HG03159 (cell line): ENCODE results near the gene ALPL.

Source experiments
- ATAC-seq: cut with Tn5 transposase; IDR thresholded peaks from one replicate; pipeline ENCODE4 v1.9.1; 2021; ENCODE audit warnings: mild to moderate bottlenecking, moderate library complexity; ENCODE audit not compliant: unreplicated experiment

ALPL gene

DNA sequence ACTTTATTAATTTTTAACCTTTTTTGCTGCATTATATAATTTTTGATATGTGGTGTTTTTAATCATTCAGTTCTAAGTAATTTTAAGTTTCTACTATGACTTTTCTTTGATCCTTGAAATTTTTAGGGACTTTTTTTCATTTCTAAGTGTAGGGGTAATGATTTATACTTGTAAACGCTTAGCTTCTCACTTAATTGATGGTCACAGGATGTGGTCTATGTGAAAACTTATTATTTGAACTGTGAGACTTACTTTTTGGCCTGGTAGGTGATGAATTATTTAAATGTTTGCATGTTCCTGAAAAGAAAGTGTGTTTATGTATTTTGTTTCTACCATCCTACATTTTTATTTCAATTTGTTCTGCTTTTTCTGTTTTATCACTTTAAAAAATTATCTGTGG, 17.2 kb downstream of the ALPL start:
- no peak for ATAC-seq

GRCh38 chr1:21530368-21531016, 21.3 kb downstream of the ALPL start:
- no peak for ATAC-seq

DNA sequence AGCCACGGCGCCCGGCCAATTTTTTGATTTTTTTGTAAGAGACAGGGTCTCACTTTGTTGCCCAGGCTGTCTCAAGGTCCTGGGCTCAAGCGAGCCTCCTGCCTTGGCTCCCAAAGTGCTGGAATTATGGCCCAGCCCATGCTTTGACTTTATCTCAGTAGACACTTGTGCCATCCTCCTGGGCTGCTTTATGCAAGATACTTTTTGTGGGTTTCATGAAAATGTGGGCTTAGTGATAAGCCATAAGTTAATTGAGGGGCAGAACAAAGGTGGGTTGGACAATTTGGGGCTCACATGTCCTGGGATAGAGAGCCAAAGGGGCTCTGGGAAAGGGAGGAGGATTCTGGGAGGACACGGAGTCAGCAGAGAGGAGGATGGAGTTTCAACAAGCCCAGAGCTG, 22.0 kb downstream of the ALPL start:
- ATAC-seq = no peak

GRCh38 chr1:21532496-21532895, 23.3 kb downstream of the ALPL start:
- no peak for ATAC-seq

DNA sequence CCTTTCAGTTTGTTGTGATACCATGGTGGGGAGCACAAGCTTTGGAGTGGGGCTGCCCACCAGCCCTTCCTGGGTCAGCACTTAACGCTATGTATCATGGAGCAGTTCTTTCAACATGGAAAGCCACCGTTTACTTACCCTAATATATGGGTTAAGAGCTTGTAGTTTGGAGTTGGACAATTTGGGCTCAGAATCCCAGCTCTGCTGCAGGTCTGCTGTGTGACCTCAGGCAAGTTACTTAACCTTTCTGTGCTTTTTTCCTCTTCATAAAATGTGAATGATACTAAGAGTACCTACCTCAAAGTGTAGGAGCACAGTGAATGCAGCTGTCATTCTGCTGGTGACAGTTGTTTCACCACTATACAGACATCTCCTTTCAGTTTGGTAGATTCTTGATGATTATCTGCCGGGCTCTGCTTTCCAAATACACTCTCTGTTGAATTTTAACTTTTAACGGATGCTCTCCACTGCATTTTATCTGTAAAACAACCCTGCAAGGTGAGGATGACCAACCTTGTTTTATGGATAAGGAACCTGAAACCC, 23.8 kb downstream of the ALPL start:
- ATAC-seq = no peak

- ATAC-seq = no peak
Observed at GRCh38 chr1:21534146-21534545, 24.9 kb downstream of the ALPL start.

DNA sequence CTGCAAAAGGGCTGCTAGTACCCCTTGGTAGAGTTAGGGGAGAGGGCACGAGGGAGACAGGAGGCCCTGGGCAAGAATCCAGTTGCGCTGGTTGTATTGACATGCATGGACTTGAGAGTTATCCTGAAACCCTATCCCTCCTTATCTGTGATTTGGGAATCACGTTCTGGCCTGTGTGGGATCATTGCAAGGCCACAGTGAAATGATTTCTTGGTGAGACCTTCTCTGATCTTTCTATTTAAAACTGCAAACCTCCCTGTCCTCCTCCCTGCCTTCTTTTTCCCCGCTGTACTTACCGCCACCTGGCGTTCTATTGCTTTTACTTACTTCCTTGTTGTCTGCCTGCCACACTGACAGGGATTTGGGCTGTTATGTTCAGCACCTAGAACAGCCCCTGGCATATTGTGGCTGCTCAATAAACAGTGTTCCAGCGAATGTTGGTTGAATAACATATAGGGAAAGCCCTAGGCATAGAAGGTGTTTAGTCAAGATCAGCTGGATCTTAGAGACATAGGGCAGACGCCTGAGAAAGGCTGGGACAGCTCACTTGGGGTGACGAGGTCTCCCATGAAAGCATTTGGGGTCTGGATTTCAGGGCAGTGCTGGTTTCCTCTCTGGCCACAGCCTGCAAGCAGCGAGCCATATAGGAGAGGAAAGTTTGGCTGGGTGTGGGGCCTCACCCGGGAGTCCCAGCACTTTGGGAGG, 25.6 kb downstream of the ALPL start:
- ATAC-seq = no peak

GRCh38 chr1:21536218-21536617, 27.0 kb downstream of the ALPL start:
- no peak for ATAC-seq

DNA sequence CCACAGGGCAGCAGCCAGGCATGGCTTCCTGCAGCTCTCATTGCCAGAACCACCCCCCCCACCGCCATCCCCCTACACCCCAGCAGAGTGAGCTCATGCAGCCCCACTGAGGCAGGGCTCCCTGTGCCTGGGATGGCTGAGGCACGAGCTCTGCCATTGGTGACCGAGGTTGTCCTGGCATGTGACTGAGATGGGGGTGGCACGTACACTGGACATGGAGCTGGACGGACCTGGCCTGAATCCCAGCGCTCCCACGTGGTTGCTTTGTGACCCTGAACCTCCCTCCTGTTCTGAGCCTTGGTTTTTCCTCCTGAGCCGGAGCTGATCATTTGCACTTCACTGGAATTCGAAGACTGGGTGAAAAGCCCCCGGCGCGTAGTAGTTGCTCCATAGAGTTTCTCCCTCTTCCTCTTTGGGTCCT, 28.3 kb downstream of the ALPL start:
- ATAC-seq = no peak

DNA sequence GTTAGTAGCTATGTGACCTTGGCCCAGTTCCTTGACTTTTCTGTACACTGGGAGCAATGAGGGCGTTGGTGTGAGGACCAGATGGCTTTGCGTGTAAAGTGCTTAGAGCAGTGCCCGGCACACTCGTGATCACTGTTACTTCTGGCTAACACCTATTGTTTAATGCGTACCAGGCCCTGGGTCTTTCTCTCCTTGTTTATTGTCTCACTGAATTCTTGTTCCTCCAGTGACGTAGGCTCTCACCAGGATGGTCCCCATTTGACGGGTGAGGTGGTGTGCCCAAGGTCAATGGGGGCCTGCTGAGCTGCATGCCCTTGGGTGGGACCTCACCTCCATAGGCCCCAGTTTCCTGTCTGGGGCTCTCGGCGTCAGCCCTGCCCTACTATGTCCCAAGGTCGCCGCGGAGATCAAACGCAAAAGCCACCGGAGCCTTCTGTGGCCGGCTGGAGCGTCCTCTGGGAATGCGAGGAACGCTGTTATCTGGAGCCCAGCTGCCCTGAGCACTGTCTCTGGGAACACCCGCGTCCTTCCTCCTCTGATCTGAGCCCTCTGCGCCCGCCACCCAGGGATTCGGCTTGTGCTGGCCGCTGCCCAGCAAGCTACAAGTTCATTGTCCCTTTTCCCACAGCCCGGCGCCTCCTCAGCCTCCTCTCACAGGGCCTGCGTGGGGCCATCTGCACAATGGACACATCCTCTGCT, 28.9 kb downstream of the ALPL start:
- ATAC-seq = no peak

GRCh38 chr1:21539933-21540332, 30.7 kb downstream of the ALPL start:
- ATAC-seq = no peak

GRCh38 chr1:21541329-21541728, 32.1 kb downstream of the ALPL start:
- no peak for ATAC-seq

- ATAC-seq = no peak
Observed at GRCh38 chr1:21541835-21542234, 32.6 kb downstream of the ALPL start.

DNA sequence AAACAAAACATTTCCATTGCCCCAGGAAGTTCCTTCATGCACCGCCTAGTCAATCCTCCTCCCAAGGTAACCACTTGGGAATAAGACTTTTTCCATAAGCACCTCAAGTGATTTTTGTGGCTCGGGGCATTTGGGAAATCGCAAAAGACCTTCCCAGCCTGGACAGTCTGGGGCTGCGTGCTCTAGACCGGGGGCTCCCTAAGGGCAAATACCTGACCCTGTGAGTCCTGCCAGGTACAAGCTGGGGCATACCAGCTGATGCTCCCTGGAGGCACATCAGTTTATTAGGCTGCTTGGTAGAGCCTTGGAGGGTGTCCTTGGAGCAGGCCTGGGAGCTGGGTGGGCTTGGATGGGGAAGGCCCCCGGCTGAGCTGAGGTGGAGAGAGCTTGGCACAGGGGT, 34.4 kb downstream of the ALPL start:
- no peak for ATAC-seq

DNA sequence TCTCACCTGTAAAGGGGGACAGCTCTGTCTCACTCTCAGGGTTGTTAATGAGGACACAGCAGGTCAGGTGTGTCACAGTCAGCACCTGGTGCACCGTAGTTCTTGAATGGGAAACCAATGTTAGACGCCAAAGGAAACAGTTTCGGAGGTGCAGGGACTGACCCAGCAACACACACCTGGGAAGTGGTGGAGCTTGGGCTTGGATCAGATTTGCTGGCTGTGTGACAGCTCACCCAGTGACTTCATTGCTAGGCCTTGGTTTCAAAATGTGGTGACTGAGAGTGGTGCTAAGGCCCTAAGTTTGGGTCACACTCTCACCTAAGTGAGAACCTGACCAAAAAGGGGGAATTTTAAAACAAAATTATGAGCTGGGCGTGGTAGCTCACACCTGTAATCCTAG, 34.9 kb downstream of the ALPL start:
- no peak for ATAC-seq

GRCh38 chr1:21546122-21546825, 37.1 kb downstream of the ALPL start:
- ATAC-seq = no peak

GRCh38 chr1:21547876-21548275, 38.7 kb downstream of the ALPL start:
- ATAC-seq = no peak

DNA sequence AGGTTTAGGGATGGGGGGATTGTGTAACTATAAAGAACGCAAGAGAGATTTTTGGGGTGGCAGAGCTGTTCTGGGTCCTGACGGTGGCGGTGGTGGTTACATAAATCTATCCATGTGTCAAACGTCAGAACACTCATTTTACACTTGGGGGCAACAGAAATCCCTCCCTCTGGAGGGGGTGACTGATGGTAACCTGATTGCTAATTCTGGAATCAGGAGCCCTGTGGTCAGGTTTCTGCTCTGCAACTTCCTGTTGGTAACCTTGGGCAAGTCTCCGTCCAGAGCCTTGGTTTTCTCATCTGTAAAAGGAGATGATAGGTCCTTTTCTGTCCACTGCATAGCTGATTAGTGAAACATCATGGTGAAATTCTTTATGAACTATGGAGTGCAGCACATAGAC, 40.9 kb downstream of the ALPL start:
- ATAC-seq = no peak

- no peak for ATAC-seq
Observed at GRCh38 chr1:21550866-21551475, 41.7 kb downstream of the ALPL start.

DNA sequence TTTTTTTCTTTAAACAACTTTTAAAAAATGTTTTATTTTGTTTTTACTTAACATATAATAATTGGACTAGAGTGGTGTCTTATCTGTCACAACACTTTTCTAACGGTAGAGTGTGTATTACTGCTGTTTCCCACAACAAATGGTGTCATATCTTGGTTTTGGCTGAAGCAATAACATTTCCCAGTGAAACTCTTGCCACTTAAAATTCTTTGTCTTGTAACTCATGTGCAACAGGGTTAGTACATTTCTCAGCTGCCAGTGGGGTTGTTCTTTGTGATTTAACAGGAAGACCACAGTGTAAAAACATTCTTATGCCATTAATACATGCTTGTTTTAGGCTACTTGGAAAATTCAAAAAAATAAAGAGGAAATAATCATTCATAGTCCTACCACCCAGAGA, 43.5 kb downstream of the ALPL start:
- no peak for ATAC-seq
